Mucosa of rectum (tissue), 2 donors: ENCODE measurements around the gene EIF2B2.

Experiments used
- H3K27ac ChIP-seq, 2 donors: one replicate each; pipeline ENCODE4 v1.7.0; 2013; ENCODE audit warnings: inconsistent platforms in 2 of 2, low read depth in 2 of 2, low read length in 2 of 2
- H3K27me3 ChIP-seq, 2 donors: one replicate each; pipeline ENCODE4 v1.7.0; 2013; ENCODE audit warnings: low read length in 2 of 2; ENCODE audit not compliant: control insufficient read depth in 2 of 2, insufficient read depth in 2 of 2
- H3K36me3 ChIP-seq, 2 donors: one replicate each; pipeline ENCODE4 v1.7.0; 2013; ENCODE audit warnings: low read length in 2 of 2; ENCODE audit not compliant: control insufficient read depth in 2 of 2, insufficient read depth in 2 of 2
- H3K4me1 ChIP-seq, 2 donors: one replicate each; pipeline ENCODE4 v1.7.0; 2013; ENCODE audit warnings: low read length in 2 of 2, mild to moderate bottlenecking in 1 of 2; ENCODE audit not compliant: control insufficient read depth in 2 of 2, insufficient read depth in 2 of 2
- H3K4me3 ChIP-seq, 2 donors: one replicate each; pipeline ENCODE4 v1.7.0; 2013; ENCODE audit warnings: low read length in 2 of 2
- H3K9ac ChIP-seq, 2 donors: one replicate each; pipeline ENCODE4 v1.7.0; 2013; ENCODE audit warnings: low read length in 2 of 2, low read depth in 1 of 2, mild to moderate bottlenecking in 1 of 2
- H3K9me3 ChIP-seq, 2 donors: one replicate each; pipeline ENCODE4 v1.7.0; 2013; ENCODE audit warnings: low read length in 2 of 2; ENCODE audit not compliant: control insufficient read depth in 2 of 2
- donor health status: healthy.
- donor health status: Normal muscosa, but diverticular disease.

Gene EIF2B2

DNA sequence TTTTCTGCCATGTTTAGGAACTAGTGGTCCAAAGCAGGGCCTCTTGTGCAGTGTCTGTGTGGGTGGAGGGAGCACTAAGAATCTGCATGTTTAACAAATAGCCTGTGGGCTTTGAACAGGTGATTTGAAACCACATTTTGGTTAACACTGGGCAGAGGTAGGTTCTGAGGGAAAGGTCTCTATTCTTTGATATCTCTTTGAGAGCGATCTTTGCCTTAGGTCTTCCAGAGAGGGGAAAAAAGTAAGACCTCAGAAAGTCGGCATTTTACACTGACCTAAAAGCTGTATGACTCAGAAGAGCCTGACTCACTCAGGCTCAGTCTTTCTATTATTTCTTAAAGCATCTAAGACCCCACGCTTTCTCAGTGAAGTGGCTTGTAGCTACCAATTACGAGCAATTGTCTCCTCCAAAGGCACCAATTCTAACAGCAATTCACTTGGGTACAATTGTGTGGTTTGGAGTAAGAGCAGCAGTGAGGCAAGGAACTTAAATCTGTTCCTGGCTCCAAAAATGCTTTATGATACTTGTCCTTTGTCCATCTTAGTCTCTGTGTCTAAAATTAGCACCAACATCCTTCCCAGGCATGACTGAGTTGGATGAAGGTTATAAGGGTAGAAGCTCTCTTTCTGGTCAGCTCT is 8.8 kb downstream of the EIF2B2 start:
- no peak overlapping the region for H3K27ac ChIP-seq
- H3K4me1 ChIP-seq: no peaks in the 10 kb centered on the region
- no peak overlapping the region for H3K4me3 ChIP-seq
- no peaks in the 10 kb centered on the region for H3K27me3 ChIP-seq
- no peak overlapping the region for H3K9ac ChIP-seq
- H3K36me3 ChIP-seq: peaks cover 64 to 70% of the 10 kb centered on the region in 2 donors
- H3K9me3 ChIP-seq: no peaks in the 10 kb centered on the region

DNA sequence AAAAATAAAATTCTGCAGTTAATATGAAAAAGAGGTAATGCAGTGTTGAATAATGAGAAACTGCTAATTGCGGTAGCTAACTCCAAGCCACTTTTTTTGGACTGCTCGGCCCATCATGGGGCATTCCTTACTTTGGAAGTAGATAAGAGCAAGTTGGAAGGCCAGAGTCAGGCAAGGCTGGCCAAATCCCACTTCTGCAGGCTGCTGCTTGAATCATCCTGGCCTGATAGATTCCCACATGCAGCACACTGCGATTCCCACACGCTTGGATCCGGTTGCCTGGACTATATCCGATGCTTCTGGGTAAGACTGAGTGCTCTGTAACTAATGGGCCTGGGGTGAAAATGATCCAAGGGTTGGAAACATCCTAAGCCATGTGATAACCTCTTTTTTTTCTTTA is 10.6 kb downstream of the EIF2B2 start:
- peaks cover 4% of the 10 kb centered on the region in 2 donors for H3K4me1 ChIP-seq
- H3K4me3 ChIP-seq: no peak overlapping the region

DNA sequence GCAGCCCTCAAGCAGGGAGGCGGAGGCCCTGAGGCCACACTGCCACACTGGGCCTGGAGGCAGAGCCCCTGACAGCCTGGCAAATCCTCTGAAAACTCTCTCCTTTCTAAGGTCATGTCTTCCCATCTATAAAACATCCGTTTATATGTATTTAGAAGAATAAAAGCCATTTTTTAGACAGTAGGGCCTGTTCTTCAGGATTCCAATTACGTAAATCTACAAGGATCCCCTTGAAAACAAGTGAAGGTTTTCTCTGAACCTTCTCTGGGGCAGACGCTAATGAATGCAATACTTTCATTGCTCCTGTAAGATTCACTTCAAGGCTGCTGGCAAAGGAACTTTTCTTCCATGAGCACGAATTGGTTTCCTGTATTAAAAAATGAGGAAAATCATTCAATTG is 12.8 kb downstream of the EIF2B2 start:
- Histone ChIP-seq H3K4me1 (peaks cover 4 to 5% of the 10 kb centered on the region in 2 donors), H3K27ac (no peak overlapping the region), H3K9me3 (no peaks in the 10 kb centered on the region), H3K36me3 (peaks cover 38 to 61% of the 10 kb centered on the region in 2 donors), H3K4me3 (no peak overlapping the region), H3K27me3 (no peaks in the 10 kb centered on the region), H3K9ac (no peak overlapping the region)

More for the DNA sequence above, 10.6 kb downstream of the EIF2B2 start:
- Histone ChIP-seq H3K36me3 (peaks cover 52 to 66% of the 10 kb centered on the region in 2 donors), H3K27ac (no peak overlapping the region), H3K9ac (no peak overlapping the region), H3K9me3 (no peaks in the 10 kb centered on the region), H3K27me3 (no peaks in the 10 kb centered on the region)

DNA sequence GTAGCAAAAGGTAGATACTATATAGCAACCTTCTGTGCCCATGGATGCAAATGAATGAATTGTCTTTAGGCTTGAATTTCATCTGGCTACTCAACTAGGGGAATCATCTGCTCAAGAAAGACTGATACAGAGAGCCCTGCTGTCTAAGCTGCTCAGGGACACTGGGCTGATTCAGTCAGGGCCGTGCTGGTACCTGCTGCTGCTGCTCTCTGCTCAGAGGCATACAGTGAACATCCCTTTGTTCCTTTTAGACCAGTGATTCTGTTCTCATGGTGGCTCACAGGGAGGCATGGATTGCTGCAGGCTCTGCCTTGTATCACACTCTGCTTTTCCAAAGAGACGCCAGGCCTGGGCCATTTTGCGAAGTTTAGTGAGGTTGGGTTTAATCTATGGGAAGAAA is 14.1 kb downstream of the EIF2B2 start:
- peaks cover 4 to 5% of the 10 kb centered on the region in 2 donors for H3K4me1 ChIP-seq
- no peak overlapping the region for H3K4me3 ChIP-seq
- no peak overlapping the region for H3K9ac ChIP-seq
- no peaks in the 10 kb centered on the region for H3K27me3 ChIP-seq
- H3K27ac ChIP-seq: no peak overlapping the region
- no peaks in the 10 kb centered on the region for H3K9me3 ChIP-seq
- peaks cover 42 to 69% of the 10 kb centered on the region in 2 donors for H3K36me3 ChIP-seq

DNA sequence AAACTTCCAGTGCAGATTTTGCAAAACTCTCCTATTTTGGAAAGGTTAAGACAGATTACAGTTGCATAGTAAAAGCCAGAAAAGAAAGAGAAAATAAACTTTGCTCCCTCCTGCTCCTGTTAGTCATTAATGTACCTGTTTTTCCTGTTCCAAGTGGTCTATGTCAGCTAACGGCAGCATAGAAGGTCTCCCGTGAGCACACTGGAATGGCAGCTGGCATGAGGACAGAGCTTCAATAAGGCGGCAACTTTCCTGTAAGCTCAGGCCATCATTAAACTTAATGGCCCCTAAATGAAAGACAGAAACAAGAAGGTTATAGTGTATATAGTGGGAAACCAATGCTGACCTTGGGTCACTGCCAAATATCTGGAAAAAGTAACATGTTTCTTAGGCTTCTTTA is 16.0 kb downstream of the EIF2B2 start:
- peak overlapping the region; percentile 32 to 57 for H3K27ac ChIP-seq
- peaks cover 4 to 5% of the 10 kb centered on the region in 2 donors for H3K4me1 ChIP-seq
- no peaks in the 10 kb centered on the region for H3K9me3 ChIP-seq
- H3K9ac ChIP-seq: no peak overlapping the region
- H3K27me3 ChIP-seq: no peaks in the 10 kb centered on the region
- H3K4me3 ChIP-seq: no peak overlapping the region
- peaks cover 39 to 72% of the 10 kb centered on the region in 2 donors for H3K36me3 ChIP-seq

DNA sequence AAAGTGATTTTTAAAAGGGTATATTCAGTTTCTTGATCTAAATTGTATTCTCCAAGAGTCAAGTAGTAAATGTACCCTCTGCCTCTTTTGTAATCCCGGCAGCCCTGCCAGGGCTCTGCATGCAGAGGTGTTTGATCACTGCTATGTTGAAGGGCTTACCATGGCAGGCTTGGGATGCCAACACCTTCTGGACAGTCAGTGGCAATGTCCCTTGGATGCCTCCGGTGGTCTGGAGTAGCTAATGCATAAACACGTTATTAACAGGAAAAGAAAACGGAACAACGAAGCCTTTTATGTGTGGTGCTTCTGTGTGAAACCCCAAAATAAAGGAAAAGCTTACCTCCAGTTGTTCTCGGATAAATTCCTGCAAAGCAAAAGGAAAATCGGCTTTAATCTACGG is 19.9 kb downstream of the EIF2B2 start:
- Histone ChIP-seq H3K9ac (no peak overlapping the region), H3K4me1 (peaks cover 4 to 8% of the 10 kb centered on the region in 2 donors), H3K9me3 (no peaks in the 10 kb centered on the region), H3K27me3 (no peaks in the 10 kb centered on the region), H3K27ac (no peak overlapping the region), H3K4me3 (no peak overlapping the region), H3K36me3 (peaks cover 23 to 47% of the 10 kb centered on the region in 2 donors)

DNA sequence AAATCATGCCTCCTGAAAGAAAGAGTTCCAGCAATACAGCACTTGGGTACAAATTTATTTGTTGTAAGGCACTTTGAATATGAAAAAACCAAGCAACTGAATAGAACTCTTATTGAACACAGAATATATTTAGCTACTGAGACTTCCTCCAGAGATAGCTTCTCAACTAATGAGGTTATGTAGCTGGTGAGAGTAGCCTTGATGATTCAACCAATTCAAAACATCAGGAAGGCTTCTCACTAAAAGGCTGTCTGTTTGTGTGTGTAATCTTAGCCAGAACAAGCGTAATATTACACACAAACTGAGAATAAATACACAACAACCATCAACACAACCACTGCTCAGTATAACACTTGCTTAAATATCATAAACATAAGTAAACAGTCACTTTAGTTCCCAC is 20.4 kb downstream of the EIF2B2 start:
- Histone ChIP-seq H3K27me3 (no peaks in the 10 kb centered on the region), H3K27ac (no peak overlapping the region), H3K4me3 (no peak overlapping the region), H3K36me3 (peaks cover 23 to 43% of the 10 kb centered on the region in 2 donors), H3K9me3 (no peaks in the 10 kb centered on the region), H3K9ac (no peak overlapping the region), H3K4me1 (peaks cover 2 to 6% of the 10 kb centered on the region in 2 donors)

DNA sequence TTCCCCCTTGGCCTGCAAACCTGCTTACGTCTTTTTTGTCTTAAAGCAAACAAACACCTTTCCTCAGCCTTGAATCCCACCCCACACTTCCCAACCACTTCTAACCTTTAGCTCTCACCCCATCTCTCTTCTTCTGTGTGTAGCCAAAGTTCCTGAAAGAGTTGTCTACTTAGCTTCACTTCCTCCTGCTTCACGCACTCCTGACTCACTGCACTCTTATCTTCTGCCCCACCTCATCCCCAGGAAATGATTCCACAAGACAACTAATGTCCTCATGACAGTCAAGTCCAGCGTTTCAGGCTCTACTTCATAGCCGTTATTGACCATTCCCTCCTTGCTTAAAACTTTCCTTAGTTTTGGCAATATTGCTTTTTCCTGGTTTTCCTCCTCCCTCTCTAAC is 22.4 kb downstream of the EIF2B2 start:
- Histone ChIP-seq H3K4me3 (no peak overlapping the region), H3K27me3 (no peaks in the 10 kb centered on the region), H3K9ac (no peak overlapping the region), H3K27ac (peak overlapping the region; percentile 38 to 65), H3K36me3 (peaks cover 20 to 37% of the 10 kb centered on the region in 2 donors), H3K9me3 (no peaks in the 10 kb centered on the region), H3K4me1 (peaks cover 0 to 3% of the 10 kb centered on the region in 2 donors)

DNA sequence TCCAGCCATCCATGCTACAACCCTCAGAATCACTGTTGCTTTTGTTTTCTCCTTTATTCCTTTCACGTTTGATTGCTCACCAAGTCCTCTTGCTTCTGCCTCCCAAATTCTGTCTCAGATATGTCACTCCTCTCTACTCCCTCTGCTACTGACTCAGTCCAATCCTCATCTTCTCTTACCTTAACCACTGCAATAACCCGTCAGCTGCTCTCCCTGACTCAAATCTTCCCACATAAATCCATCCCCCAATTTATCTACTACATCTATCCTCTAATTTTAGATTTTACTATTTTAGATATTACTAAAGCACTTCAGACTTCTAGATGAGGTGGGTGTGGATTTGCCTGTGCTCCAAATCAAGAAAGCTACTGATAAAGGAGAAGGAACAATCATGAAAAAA is 23.2 kb downstream of the EIF2B2 start:
- Histone ChIP-seq H3K27ac (peak overlapping the region in 1 of 2 donors; percentile 23), H3K4me1 (peaks cover 0 to 3% of the 10 kb centered on the region in 2 donors), H3K9me3 (no peaks in the 10 kb centered on the region), H3K27me3 (no peaks in the 10 kb centered on the region), H3K4me3 (no peak overlapping the region), H3K9ac (no peak overlapping the region), H3K36me3 (peaks cover 25 to 34% of the 10 kb centered on the region in 2 donors)

DNA sequence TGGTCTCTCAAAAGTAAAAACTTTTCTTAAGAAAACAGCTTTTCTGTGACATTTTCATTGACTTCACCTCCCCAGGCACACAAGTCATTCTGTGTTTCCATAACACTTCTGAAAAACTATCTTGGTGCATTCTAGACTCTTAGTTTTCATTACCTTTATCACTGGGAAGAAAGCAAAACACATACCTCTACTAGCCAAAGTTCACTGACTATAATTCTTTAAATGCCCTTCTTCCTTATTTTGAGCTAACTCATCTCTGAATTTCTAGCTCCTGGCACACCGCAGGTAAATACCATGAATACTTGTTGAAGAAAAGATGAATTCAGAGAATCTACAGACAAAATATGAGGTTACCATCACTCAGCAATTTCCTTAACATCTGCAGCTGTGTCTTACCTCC is 27.4 kb downstream of the EIF2B2 start:
- Histone ChIP-seq H3K4me3 (no peak overlapping the region), H3K27ac (no peak overlapping the region), H3K4me1 (no peaks in the 10 kb centered on the region), H3K36me3 (peaks cover 17 to 37% of the 10 kb centered on the region in 2 donors), H3K27me3 (no peaks in the 10 kb centered on the region), H3K9ac (no peak overlapping the region), H3K9me3 (no peaks in the 10 kb centered on the region)
